Embryonic facial prominence (tissue), 1 donor: ENCODE data around the gene NTN1.

Experiments used
- DNase-seq: peaks from one replicate; pipeline ENCODE4 v3.0.0-alpha.2; 2016; ENCODE audit errors: extremely low spot score

Gene NTN1

DNA sequence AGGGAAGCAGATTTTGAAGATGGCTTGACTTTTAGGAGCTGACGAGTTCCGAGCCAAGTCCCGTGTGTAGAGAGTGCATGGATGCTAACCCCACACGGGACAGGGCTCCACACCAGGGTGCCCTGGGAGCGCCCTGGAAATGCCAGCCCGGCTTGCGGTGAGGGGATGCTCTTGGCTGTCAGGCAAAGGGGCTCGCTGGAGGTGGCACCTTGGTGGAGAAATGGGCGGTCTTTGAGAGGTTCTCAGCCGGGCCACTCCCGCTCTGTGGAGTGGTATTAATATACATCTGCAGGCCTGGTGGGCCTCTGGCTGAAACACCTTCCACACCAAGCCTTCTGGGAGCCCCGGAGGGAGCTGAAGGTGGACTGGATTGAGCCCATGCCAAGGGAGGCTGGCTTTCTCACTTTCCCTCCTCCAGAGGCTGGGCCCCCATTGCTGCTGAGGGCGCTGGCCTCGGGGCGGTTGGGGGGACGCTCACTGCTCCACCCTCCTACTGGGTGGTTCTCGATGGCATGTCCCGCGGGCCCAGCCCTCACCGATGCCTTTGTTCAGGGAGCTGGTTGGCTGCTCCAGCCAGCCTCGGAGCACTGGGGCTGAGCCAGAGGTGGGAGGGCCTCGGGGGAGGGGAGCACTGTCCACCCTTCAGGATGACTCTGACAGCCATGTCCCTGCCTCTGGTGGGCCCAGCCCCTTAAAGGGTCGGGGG lies 210.3 kb downstream of the NTN1 start:
- DNase-seq, result no peak

DNA sequence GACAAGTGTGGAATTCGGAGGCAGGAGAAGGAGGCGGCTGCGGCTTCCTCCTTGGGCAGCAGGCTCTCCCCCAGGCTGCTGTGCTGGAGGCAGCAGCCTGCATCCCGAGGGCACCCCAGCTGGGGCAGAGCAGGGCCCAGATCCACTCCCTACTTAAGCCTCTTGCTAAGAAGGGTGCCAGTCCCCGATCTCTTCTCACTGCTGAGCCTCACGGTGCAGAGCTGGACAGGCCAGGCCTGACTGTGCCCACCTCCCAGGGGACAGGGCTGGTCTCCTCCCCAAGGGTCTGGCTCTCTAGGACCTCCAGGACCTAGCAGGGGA lies 210.8 kb downstream of the NTN1 start:
- no peak for DNase-seq

DNA sequence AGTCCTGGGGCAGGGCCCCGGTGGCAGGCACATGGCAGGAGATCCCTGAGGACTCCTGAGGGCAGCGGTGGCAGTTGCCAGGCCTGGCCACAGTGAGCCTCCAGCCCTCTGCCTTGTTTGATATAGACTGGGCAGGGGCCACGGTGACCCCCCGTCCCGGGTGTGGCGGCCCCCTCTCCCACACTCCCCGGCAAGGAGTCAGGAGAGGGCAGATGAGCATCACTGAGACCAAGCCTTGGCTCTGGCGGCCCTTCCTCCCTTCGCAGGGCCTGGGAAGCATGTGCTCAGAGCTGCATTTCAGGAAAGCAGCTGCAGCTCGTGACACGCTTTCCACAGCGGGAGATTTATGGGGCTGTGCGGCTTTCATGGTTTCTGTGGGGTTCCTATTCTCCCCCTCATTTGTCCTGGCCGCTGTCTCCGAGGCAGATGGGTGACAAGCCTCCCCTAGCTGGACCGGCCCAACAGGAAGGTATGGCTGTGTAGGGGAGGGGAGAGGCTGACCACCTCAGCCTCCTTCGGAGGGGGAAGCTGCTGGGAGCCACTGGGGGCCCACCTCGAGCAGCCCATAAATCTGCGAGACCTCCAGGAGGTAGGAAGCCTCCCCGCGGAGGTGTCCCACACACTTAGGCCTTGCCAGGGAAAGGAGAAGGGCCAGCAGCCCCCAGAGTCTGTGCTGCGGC lies 211.4 kb downstream of the NTN1 start:
- no peak for DNase-seq

DNA sequence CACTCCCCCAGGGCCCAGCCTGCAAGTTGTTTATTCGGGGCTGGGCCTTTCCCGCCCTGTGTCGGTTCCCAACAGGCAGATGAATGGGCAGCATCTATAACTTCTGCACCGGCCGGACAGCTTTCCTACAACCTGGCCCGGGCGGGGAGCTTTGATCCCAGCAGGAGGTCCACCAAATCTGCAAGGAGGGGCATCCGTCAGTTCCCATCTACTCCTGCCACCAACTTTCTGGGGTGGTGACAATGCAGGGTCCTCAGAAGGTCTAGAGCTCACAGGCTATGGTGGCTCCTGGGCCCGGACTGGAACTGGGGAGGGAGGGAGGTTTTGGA lies 211.9 kb downstream of the NTN1 start:
- DNase-seq, result no peak

DNA sequence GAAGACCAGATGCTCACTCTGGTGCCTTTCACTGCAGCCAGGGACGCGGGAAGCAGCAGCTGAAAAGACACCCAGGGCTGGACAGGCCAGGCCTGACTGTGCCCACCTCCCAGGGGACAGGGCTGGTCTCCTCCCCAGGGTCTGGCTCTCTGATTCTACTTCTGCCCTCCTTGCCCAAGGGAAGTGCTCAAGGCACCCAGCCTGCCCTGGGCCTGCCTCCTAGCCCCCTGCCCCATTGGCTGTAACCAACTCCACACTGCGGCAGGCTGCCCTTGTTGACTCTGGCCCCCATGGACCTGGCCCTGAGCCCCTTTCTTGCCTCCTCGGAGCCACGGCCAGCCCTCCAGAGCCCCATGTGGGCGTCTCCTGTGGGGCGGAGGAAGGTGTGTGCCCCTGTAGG lies 212.5 kb downstream of the NTN1 start:
- DNase-seq, result no peak

DNA sequence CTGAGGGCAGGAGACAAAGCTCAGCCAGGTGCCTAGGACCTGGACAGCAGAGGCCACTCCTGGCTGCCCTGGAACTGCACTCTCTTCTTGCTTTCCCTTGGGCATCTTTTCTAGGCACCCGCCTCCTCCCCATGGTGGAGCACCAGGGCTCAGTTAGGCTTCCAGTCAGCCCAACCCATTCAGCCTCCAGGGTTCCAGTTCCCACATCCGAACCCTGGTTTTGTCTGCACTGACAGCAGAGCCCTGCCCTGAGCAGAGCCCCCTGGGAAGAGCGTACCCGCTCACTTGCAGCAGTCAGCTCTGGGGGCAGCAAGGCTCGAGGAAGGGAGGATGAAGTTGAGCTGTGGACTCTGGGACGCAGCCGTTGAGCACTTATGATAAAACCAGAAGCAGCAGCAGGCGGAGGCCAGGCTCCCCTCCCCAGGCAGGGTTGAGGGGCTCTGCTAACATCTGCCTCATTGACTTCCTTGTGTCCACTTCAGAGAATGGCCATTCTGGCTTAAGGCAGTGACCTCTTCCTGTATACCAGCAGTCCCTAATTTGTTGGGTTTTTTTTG lies 213.2 kb downstream of the NTN1 start:
- no peak for DNase-seq

GRCh38 chr17:9235346-9235745 lies 214.0 kb downstream of the NTN1 start:
- DNase-seq, result no peak

DNA sequence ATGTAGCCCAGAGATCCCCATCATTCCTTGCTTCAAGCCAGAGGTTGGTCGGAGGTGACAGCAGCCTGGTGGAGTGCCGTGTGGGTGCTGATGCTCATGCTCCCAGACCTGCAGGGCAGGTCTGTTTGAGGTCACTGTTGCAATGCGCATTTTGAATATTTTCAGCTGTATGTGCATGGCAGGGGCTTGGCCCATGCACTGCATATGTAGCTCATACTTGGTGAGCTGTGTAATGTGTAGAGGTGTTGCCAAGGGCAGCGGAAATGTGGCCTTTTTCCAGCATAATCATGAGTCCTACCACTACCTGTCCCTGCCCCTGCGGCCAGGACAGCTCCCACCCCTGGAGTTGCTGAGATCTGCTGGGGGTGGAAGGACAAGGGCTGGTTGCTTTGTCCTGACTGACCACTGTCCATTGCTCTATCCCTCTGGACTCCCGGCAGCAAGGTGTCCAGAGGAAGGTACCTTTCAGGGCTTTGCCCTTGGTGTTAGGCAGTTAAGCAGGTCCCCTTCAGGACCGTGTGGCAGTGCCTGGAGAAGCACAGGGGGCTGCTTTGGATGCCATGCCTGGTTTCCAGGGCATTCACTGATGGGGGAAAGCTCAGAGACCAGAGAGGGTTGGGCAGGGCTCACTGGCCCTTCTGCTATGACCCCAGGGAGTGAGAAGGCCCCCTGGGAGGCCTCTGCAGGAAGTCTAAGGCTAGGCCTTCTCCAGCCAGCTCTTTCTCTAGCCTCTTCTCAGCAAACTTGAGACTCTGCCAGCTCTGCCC lies 215.2 kb downstream of the NTN1 start:
- DNase-seq, result no peak

DNA sequence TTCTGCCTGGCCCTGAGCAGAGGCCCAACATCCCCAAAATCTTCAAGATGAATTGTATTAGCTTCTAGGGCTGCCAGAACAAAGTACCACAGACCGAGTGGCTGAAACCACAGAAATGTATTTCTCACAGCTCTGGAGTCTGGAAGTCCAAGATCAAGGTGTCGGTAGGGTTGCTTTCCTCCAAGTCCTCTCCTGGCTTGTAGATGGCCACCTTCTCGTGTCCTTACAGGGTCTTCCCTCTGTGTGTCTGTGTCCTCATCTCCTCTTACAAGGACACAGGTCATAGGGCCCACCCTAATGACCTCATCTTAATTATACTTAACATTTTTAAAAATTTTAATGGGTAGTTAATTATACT lies 215.7 kb downstream of the NTN1 start:
- DNase-seq, result no peak

GRCh38 chr17:9237661-9238301 lies 216.5 kb downstream of the NTN1 start:
- DNase-seq, result no peak

GRCh38 chr17:9238340-9239245 lies 217.3 kb downstream of the NTN1 start:
- no peak for DNase-seq

- no peak for DNase-seq
Measured at GRCh38 chr17:9239246-9239792, 218.0 kb downstream of the NTN1 start.

DNA sequence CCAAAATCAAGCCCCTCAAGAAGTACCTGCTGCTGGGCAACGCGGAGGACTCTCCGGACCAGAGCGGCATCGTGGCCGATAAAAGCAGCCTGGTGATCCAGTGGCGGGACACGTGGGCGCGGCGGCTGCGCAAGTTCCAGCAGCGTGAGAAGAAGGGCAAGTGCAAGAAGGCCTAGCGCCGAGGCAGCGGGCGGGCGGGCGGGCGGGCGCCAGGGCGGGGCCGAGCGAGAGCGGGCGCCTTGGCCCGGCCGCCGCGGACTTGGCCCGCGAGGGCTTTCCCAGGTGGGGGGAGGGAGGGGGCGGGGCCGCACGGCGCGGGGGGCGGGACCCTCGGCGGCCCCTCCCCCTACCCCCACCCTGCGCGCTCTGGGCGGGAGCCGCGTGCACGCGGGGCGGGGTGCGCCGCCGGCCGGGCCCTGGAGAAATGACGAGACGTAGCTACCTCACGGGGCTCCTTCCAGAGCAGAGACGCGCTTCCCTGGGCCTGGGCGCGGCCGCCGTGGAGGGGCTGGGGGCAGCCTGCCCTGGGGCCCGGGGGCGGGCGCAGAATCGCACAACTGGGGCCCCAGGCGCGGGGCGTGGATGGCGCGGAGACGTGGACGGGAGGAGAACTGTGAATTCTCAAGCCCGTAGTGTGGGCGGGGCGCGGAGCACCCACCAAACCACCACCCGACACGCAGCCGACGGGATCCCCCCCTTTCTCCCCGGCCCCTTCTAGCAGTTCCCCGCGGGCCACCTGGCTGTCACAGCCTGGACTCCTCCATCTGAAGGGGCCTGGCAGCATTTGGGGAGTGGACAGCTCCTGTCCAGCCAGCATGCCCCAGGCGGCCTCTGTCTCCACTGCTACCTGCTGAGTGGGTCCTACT lies 218.7 kb downstream of the NTN1 start:
- no peak for DNase-seq

DNA sequence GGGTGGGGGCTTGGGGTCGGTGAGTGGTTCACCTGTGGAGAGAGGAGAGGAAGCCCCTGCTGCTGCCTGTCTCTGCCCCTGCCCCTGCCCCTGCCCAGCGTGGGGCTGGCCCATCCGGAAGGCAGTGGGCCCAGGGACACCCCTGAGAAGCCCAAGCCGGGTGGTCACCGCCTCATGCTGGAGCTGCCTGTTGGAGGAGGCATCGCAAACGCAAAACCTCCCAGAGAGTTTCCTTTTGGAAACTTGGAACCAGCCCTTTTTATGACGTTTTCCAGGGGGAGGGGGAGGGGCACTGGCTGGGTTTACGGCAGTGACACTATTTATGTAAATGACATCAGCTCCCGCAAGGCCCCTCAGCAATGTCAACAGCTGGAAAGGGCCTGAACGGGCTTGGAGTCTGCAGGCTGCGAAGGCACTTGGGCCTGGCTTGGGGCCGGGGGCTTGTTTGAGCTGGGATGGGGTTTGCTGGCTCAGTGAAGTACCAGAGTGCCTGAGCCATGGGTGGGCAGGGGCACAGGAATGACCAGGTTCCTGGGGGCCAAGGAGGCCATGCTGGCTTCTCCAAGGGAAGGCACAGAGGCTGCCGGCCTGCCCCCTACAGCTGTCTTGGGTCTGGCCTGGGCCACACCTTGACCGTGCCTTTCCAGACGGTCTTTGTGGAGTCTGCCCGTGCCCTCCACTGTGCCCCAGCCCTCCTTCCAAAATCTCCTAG lies 219.5 kb downstream of the NTN1 start:
- DNase-seq, result peak; percentile 69

- DNase-seq, result no peak
Measured at GRCh38 chr17:9241371-9241712, 220.0 kb downstream of the NTN1 start.

DNA sequence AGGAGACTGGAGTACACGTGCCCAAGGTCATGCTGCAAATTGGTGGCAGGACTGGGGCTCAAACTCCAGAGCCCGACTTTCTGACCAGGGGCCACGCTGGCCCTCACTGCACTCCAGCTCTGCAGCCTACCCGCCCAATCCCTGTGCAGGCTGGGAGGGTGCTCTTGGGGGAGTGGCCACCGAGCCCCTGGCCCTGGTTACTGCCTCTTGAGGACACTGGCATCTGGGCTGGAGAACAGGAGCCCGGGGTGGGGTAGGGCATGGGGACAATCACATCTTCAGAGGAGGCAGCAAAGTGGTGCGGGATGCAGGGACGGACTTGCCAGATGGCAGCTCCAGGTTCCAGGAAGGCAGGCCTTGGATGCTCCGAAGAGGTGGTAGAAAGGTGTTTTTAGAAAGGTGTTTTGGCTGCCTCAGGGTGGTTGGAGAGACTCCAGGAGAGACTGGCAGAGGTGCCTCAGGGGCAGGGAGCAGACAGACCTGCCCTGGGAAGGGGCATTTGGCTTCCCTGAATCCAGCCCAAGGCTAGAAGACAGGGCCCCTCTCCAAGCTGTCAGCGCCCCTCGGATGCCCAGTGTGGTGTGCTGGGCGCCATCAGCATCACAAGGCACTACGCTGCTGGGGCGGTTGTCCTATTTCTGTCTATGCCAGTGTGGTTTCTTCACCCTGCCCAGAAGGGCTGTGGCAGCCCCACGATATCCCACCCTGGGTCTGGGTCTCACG lies 220.6 kb downstream of the NTN1 start:
- no peak for DNase-seq

GRCh38 chr17:9242497-9242881 lies 221.2 kb downstream of the NTN1 start:
- no peak for DNase-seq

DNA sequence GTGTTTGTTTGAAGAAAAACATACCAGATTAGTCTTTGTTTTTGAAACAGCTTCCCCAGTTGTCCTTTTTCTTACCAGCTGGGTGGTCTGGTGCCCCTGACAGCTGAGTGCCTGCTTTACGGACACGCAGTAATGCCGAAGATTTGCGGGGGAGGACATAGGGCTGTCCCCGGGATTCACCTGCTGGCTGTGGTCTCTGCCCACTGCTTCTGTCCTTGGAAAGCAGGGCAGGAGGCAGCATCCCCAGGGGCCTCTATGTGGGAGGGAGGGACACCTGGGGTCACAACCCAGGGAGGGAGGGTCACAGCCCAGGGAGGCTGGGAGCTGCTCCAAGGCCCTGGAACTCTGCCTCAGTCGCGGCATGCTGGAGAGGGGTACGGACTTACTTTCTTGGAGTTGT lies 221.7 kb downstream of the NTN1 start:
- DNase-seq, result no peak
